ENCODE data around the gene ZBTB9. TPM values are rescaled to one million over a fixed set of nuclear protein-coding genes. Genes with fewer than 3 reads are reported as not detected.

The ZBTB9 gene, protein sequence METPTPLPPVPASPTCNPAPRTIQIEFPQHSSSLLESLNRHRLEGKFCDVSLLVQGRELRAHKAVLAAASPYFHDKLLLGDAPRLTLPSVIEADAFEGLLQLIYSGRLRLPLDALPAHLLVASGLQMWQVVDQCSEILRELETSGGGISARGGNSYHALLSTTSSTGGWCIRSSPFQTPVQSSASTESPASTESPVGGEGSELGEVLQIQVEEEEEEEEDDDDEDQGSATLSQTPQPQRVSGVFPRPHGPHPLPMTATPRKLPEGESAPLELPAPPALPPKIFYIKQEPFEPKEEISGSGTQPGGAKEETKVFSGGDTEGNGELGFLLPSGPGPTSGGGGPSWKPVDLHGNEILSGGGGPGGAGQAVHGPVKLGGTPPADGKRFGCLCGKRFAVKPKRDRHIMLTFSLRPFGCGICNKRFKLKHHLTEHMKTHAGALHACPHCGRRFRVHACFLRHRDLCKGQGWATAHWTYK
- total RNA-seq (10 to 100 TPM; 16.4 to 16.5 TPM), polyA plus RNA-seq (9.1 TPM)

DNA sequence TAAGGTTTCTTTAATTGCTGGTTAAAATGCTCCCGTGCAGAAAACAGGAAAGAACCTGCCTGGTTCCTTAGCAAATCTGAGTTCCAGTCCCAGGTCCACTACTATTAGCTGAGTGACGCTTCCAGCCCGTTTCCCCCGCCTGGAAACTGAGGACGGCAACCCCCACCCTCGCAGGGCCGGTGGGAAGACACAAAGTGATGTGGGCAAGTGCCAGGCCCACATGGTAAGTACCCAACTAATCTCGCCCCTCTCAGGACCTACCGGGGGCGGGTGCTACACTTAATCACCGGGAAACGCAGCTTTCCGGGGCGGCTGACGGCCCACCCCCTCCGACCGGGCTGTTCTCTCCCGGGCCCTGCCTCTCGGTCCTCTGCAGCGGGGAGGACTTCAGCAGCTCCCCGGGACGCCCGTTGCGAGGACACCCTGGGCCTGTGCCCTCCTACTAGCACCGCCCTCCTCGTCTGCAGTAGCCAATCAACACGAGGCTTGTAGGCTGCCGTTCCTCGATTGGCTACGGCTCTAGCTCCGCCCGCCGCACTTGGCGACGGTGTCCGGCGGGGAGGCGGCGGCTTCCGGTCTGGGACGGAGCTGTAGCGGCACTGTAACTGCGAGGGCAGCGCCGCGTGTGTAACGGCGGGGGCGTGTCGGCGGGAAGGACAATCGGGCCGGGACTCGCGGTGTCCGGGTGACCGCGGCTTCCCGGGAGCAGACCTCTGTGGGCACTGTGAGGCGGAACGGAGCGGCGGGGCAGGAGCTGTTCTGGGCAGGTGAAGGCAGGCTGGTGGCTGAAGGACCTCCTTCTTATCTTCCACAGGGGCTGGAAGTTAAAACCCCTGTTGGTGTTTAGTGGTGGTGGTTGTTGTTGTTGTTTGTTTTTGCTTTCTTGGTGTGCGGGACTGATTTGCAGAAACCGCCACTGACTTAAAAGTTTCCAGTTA lies at the start of gene ZBTB9:
Gene ZBTB9, plus strand, starts transcription at position 568 of the 938 bp plus-strand sequence. CDS start 525 bp downstream, outside the sequence.
- Mint-ChIP-seq H3K4me3 (peak within 1 kb of the TSS; percentile 90 to 99 (median 97)), H3K27me3 (no peaks in the 10 kb centered on the region), H3K4me1 (peaks cover 36 to 50% (median 43%) of the 10 kb centered on the region in 3 donors), H3K9me3 (no peaks in the 10 kb centered on the region), H3K27ac (peak within 1 kb of the TSS; percentile 89 to 98 (median 94)), H3K36me3 (peaks cover 0 to 37% (median 4%) of the 10 kb centered on the region in 3 donors)
- Histone ChIP-seq H3K4me3 (ENCODE audit: low read length) (peak within 1 kb of the TSS; percentile 84), H3K9me3 (ENCODE audit: low read length) (no peaks in the 10 kb centered on the region), H3K36me3 (ENCODE audit: insufficient read depth, low read length) (peaks cover 10% of the 10 kb centered on the region), H3K27me3 (ENCODE audit: insufficient read depth, low read length, poor library complexity, severe bottlenecking) (no peaks in the 10 kb centered on the region), H3K4me1 (ENCODE audit: insufficient read depth, low read length) (peaks cover 21% of the 10 kb centered on the region), H3K27ac (ENCODE audit: low read depth, low read length) (peak within 1 kb of the TSS; percentile 84)
- POLR2A ChIA-PET, result interaction anchor here (0.6 to 1.5 kb wide), 16 partner anchors 23 to 1834 kb away, joined by 3 to 14 read pairs (median 4); partner anchors contain the start of genes BAK1, CUTA, ITPR3 and PHF1
- CTCF ChIA-PET, result interaction anchor here (0.6 to 1.6 kb wide), 7 partner anchors 25 to 206 kb away, joined by 3 to 7 read pairs (median 3); no protein-coding TSS in a partner anchor
- peak; percentile 92 to 97 (median 92) for DNase-seq

DNA sequence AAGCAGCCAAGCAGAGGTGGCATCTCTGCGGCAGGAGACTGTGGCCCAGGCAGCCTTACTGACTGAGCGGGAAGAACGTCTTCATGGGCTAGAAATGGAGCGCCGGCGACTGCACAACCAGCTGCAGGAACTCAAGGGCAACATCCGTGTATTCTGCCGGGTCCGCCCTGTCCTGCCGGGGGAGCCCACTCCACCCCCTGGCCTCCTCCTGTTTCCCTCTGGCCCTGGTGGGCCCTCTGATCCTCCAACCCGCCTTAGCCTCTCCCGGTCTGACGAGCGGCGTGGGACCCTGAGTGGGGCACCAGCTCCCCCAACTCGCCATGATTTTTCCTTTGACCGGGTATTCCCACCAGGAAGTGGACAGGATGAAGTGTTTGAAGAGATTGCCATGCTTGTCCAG lies 49.5 kb upstream of the ZBTB9 start:
- peaks cover 0 to under 1% (median 0%) of the 10 kb centered on the region in 3 donors for H3K36me3 Mint-ChIP-seq
- no peaks in the 10 kb centered on the region for H3K27me3 Mint-ChIP-seq
- CTCF ChIA-PET, result no interaction called here

DNA sequence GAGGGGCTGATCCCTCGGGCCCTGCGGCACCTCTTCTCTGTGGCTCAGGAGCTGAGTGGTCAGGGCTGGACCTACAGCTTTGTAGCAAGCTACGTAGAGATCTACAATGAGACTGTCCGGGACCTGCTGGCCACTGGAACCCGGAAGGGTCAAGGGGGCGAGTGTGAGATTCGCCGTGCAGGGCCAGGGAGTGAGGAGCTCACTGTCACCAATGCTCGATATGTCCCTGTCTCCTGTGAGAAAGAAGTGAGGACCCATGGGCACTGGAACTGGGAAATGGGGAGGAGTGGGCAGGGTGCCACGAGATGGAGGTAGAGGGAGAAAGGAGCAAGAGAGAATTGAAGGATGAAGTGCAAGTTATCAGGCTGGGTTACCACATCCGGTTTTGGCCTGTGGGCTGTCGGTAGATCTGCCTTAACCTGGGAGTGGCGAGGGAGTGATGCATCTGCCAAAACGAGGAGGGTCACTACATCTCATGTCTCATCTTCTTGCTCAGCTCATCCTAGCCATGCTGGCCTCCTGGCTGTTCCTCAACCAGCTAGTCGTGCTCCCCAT lies 48.9 kb upstream of the ZBTB9 start:
- Histone ChIP-seq H3K27ac (ENCODE audit: low read depth, low read length) (no peak overlapping the region), H3K36me3 (ENCODE audit: insufficient read depth, low read length) (no peaks in the 10 kb centered on the region), H3K9me3 (ENCODE audit: low read length) (no peaks in the 10 kb centered on the region), H3K4me1 (ENCODE audit: insufficient read depth, low read length) (peaks cover 13% of the 10 kb centered on the region), H3K27me3 (ENCODE audit: insufficient read depth, low read length, poor library complexity, severe bottlenecking) (no peaks in the 10 kb centered on the region), H3K4me3 (ENCODE audit: low read length) (no peak overlapping the region)
- Mint-ChIP-seq H3K9me3 (no peaks in the 10 kb centered on the region), H3K4me1 (peaks cover 20 to 26% (median 24%) of the 10 kb centered on the region in 3 donors), H3K4me3 (peak overlapping the region in 5 of 7 donors; percentile 4 to 61 (median 29)), H3K27ac (peak overlapping the region in 6 of 8 donors; percentile 68 to 100 (median 76)), H3K36me3 (peaks cover 0 to 1% (median 0%) of the 10 kb centered on the region in 3 donors), H3K27me3 (no peaks in the 10 kb centered on the region)
- POLR2A ChIA-PET, result no interaction called here
- CTCF ChIA-PET, result no interaction called here
- DNase-seq, result peak in 1 of 5 donors; percentile 48

More for the DNA sequence above, 49.5 kb upstream of the ZBTB9 start:
- Mint-ChIP-seq H3K4me1 (peaks cover 17 to 23% (median 20%) of the 10 kb centered on the region in 3 donors), H3K27ac (peak overlapping the region in 3 of 8 donors; percentile 61 to 100 (median 93)), H3K4me3 (peak overlapping the region in 2 of 7 donors; percentile 6 to 49), H3K9me3 (no peaks in the 10 kb centered on the region)
- POLR2A ChIA-PET, result no interaction called here
- H3K9me3 ChIP-seq (ENCODE audit: low read length), result no peaks in the 10 kb centered on the region
- peak in 1 of 5 donors; percentile 35 for DNase-seq
- no peaks in the 10 kb centered on the region for H3K27me3 ChIP-seq (ENCODE audit: insufficient read depth, low read length, poor library complexity, severe bottlenecking)
- no peak overlapping the region for H3K4me3 ChIP-seq (ENCODE audit: low read length)
- no peaks in the 10 kb centered on the region for H3K36me3 ChIP-seq (ENCODE audit: insufficient read depth, low read length)
- peaks cover 12% of the 10 kb centered on the region for H3K4me1 ChIP-seq (ENCODE audit: insufficient read depth, low read length)
- H3K27ac ChIP-seq (ENCODE audit: low read depth, low read length), result no peak overlapping the region

DNA sequence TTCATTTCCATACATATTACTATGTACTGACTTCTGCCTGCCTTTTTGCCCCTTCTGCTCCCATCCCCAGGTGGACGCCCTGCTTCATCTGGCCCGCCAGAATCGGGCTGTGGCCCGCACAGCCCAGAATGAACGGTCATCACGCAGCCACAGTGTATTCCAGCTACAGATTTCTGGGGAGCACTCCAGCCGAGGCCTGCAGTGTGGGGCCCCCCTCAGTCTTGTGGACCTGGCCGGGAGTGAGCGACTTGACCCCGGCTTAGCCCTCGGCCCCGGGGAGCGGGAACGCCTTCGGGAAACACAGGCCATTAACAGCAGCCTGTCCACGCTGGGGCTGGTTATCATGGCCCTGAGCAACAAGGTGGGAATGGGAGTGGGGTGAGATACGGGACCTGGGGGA lies 48.2 kb upstream of the ZBTB9 start:
- DNase-seq, result peak in 1 of 5 donors; percentile 40
- no peaks in the 10 kb centered on the region for H3K36me3 ChIP-seq (ENCODE audit: insufficient read depth, low read length)
- H3K4me3 Mint-ChIP-seq, result no peak overlapping the region
- no peaks in the 10 kb centered on the region for H3K27me3 Mint-ChIP-seq
- no peak overlapping the region for H3K27ac ChIP-seq (ENCODE audit: low read depth, low read length)
- peak overlapping the region in 5 of 8 donors; percentile 13 to 100 (median 77) for H3K27ac Mint-ChIP-seq
- H3K27me3 ChIP-seq (ENCODE audit: insufficient read depth, low read length, poor library complexity, severe bottlenecking), result no peaks in the 10 kb centered on the region
- H3K4me1 Mint-ChIP-seq, result peaks cover 20 to 26% (median 24%) of the 10 kb centered on the region in 3 donors
- no peak overlapping the region for H3K4me3 ChIP-seq (ENCODE audit: low read length)
- no peaks in the 10 kb centered on the region for H3K9me3 Mint-ChIP-seq
- peaks cover 0 to 1% (median 0%) of the 10 kb centered on the region in 3 donors for H3K36me3 Mint-ChIP-seq
- CTCF ChIA-PET, result interaction anchor here (1.8 kb wide), 1 partner anchor 129 kb away, joined by 4 read pairs; the partner anchor contains the start of gene B3GALT4
- H3K9me3 ChIP-seq (ENCODE audit: low read length), result no peaks in the 10 kb centered on the region
- H3K4me1 ChIP-seq (ENCODE audit: insufficient read depth, low read length), result peaks cover 13% of the 10 kb centered on the region
- POLR2A ChIA-PET, result no interaction called here

DNA sequence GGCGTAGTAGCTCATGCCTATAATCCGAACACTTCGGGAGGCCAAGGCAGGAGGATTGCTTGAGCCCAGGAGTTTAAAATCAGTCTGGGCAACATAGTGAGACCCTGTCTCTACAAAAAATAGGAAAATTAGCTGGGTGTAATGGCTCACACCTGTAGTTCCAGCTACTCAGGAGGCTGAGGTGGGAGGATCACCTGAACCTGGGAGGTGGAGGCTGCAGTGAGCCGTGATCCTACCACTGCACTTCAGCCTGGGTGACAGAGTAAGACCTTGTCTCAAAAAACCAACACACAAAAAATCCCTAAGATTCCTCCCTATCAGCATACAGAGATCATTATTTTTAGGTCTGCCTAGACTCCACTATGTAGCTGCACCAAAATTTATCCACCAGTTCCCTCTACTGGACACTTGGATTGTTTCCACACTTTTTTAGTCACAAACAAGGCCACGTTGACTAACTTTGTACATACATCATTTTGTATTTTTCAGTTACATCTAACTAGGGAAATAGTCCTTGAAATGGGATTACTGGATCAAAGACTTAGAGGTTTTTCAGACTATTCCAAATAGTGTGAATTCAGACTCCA lies 47.2 kb upstream of the ZBTB9 start:
- Histone ChIP-seq H3K4me1 (ENCODE audit: insufficient read depth, low read length) (peaks cover 23% of the 10 kb centered on the region), H3K9me3 (ENCODE audit: low read length) (no peaks in the 10 kb centered on the region), H3K27me3 (ENCODE audit: insufficient read depth, low read length, poor library complexity, severe bottlenecking) (no peaks in the 10 kb centered on the region), H3K27ac (ENCODE audit: low read depth, low read length) (no peak overlapping the region), H3K4me3 (ENCODE audit: low read length) (no peak overlapping the region), H3K36me3 (ENCODE audit: insufficient read depth, low read length) (peaks cover 2% of the 10 kb centered on the region)
- no peak for DNase-seq
- peak overlapping the region in 1 of 7 donors; percentile 65 for H3K4me3 Mint-ChIP-seq
- peaks cover 0 to 8% (median 0%) of the 10 kb centered on the region in 3 donors for H3K36me3 Mint-ChIP-seq
- CTCF ChIA-PET, result interaction anchor here (0.8 to 3.6 kb wide), 3 partner anchors 17 to 130 kb away, joined by 3 to 10 read pairs (median 4); partner anchors contain the start of gene B3GALT4
- POLR2A ChIA-PET, result no interaction called here
- peaks cover 27 to 34% (median 32%) of the 10 kb centered on the region in 3 donors for H3K4me1 Mint-ChIP-seq
- no peaks in the 10 kb centered on the region for H3K9me3 Mint-ChIP-seq
- no peaks in the 10 kb centered on the region for H3K27me3 Mint-ChIP-seq
- peak overlapping the region in 6 of 8 donors; percentile 11 to 100 (median 36) for H3K27ac Mint-ChIP-seq

DNA sequence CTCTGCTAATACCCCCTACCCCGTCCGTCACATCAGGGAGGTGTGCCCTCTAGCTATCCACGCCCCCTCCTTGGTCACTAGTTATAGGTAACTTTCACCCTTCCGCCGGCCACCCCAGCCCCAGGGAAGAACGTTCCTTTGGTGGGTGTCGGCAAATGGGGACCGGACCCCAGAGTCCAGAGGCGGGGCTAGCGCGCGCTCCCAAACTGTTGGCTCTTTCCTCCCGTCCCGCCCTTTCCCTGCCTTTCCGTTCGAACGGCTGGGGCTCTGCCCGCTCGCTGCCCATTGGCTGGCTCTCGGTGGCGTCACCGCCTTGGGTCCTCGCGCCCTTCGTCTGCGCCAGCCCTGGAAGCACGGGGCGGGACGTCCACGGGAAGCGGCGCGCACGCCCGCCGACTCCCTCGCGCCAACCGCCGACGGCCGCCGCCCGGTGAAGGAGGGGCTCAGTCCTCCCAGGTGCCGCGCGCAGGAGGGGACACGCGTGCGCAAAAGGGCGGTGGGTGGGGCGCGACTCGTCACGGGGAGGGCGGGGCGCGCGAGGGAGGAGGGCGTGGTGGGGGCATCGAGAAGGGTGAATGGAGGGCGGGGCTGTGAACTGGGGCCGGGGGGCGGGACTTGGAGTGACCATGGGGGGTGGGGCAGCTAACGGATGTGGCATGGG lies 44.2 kb upstream of the ZBTB9 start:
- Mint-ChIP-seq H3K4me1 (peaks cover 47 to 55% (median 52%) of the 10 kb centered on the region in 3 donors), H3K36me3 (peaks cover 0 to 37% (median 6%) of the 10 kb centered on the region in 3 donors)

More for the DNA sequence above, 44.2 kb upstream of the ZBTB9 start:
- ChIA-PET POLR2A (interaction anchor here (0.5 to 3.2 kb wide), 9 partner anchors 9 to 438 kb away, joined by 3 to 13 read pairs (median 4); partner anchors contain the start of gene ZBTB9), CTCF (interaction anchor here (1.1 to 3.6 kb wide), 4 partner anchors 15 to 27 kb away, joined by 3 to 10 read pairs (median 3); partner anchors contain the start of gene KIFC1)
- Histone ChIP-seq H3K27me3 (ENCODE audit: insufficient read depth, low read length, poor library complexity, severe bottlenecking) (no peaks in the 10 kb centered on the region), H3K4me3 (ENCODE audit: low read length) (peak overlapping the region; percentile 87), H3K27ac (ENCODE audit: low read depth, low read length) (peak overlapping the region; percentile 95), H3K36me3 (ENCODE audit: insufficient read depth, low read length) (peaks cover 23% of the 10 kb centered on the region), H3K4me1 (ENCODE audit: insufficient read depth, low read length) (peaks cover 42% of the 10 kb centered on the region), H3K9me3 (ENCODE audit: low read length) (no peaks in the 10 kb centered on the region)
- Mint-ChIP-seq H3K27ac (peak overlapping the region; percentile 94 to 100 (median 98)), H3K27me3 (no peaks in the 10 kb centered on the region), H3K9me3 (peaks cover 0 to 2% (median 0%) of the 10 kb centered on the region in 5 donors), H3K4me3 (peak overlapping the region; percentile 85 to 94 (median 91))
- DNase-seq, result peak; percentile 95 to 99 (median 98)
